ENCODE data around the gene CBX5.
A peak's percentile ranks its signal among the peaks of the same experiment; 100 is the strongest.

The CBX5 gene

GRCh38 chr12:54294953-54295566, 15.1 kb upstream of the CBX5 start:
- Histone ChIP-seq H3K4me1 (ENCODE audit: low read length) (no peaks in the 10 kb centered on the region), H3K27ac (ENCODE audit: low read length) (no peak overlapping the region), H3K79me2 (ENCODE audit: low read length) (no peaks in the 10 kb centered on the region), H4K20me1 (ENCODE audit: insufficient read depth, low read length) (no peaks in the 10 kb centered on the region), H3K9me3 (ENCODE audit: insufficient read depth, low read length) (no peaks in the 10 kb centered on the region), H2AFZ (ENCODE audit: low read depth, low read length) (no peak overlapping the region), H3K9ac (ENCODE audit: low read length) (no peak overlapping the region), H3K36me3 (replicated peaks; ENCODE audit: low read depth, low read length) (no peaks in the 10 kb centered on the region), H3K27me3 (ENCODE audit: low read depth, low read length) (peaks cover 22% of the 10 kb centered on the region), H3K4me2 (ENCODE audit: low read length) (no peak overlapping the region), H3K4me3 (ENCODE audit: low read length) (no peak overlapping the region)
- TF ChIP-seq CTCF (IDR thresholded peaks at IDR 0.05; ENCODE audit: low read depth, low read length) = no peak

DNA sequence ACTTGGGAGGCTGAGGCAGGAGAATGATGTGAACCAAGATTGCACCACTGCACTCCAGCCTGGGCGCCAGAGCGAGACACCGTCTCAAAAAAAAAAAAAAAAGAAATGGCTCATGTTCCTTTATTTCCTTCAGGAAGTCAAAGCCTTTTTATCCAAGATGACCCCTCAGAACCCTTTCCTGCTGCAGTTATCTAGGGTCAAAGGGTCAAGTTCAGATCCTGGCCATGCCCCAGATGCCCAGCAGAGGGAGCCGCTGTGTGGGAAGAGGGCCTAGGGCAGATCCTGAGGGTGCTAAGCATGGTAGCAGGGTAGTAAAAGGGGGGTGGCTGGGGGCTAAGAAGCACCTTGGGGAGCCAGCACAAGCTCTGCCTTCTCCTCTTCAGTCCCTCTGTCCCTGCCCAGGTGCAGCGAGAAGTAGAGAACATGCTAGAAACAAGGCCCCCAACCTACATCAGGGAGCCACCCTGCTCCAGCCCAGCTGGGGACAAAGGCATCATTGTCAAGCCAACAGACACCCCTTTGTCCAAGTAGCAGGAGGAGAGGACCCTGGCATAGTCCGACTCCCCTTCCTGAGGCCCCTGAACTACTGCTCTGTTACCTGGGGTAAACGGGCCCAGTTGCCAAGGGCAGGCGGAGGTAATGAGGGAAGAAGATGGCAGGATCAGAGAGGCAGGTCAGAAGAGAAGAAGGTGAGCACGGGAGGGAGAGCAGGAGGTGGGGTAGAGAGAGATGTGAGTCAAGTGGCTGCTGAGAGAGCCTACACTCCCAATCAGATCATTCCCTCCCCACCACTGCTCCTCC, 14.4 kb upstream of the CBX5 start:
- TF ChIP-seq CTCF (IDR thresholded peaks at IDR 0.05; ENCODE audit: low read depth, low read length) (peak; percentile 79), EZH2phosphoT487 (IDR thresholded peaks at IDR 0.05; ENCODE audit: low read depth) (no peak)
- no peak overlapping the region for H3K27ac ChIP-seq (ENCODE audit: low read length)
- H3K27me3 ChIP-seq (ENCODE audit: low read depth, low read length) = peaks cover 15% of the 10 kb centered on the region
- H4K20me1 ChIP-seq (ENCODE audit: insufficient read depth, low read length) = no peaks in the 10 kb centered on the region
- H3K9me3 ChIP-seq (ENCODE audit: insufficient read depth, low read length) = no peaks in the 10 kb centered on the region
- H3K4me1 ChIP-seq (ENCODE audit: low read length) = no peaks in the 10 kb centered on the region
- no peak overlapping the region for H3K9ac ChIP-seq (ENCODE audit: low read length)
- H3K36me3 ChIP-seq (replicated peaks; ENCODE audit: low read depth, low read length) = no peaks in the 10 kb centered on the region
- no peak overlapping the region for H3K4me2 ChIP-seq (ENCODE audit: low read length)
- no peaks in the 10 kb centered on the region for H3K79me2 ChIP-seq (ENCODE audit: low read length)
- H2AFZ ChIP-seq (ENCODE audit: low read depth, low read length) = no peak overlapping the region
- H3K4me3 ChIP-seq (ENCODE audit: low read length) = no peak overlapping the region

- H3K4me1 ChIP-seq (ENCODE audit: low read length) = no peaks in the 10 kb centered on the region
- H4K20me1 ChIP-seq (ENCODE audit: insufficient read depth, low read length) = no peaks in the 10 kb centered on the region; the same call in 1 of the 2 replicates
- peaks cover 3% of the 10 kb centered on the region; the same call in 1 of the 2 replicates for H3K27me3 ChIP-seq (ENCODE audit: low read depth, low read length)
- H3K27ac ChIP-seq (ENCODE audit: low read length) = no peak overlapping the region
- TF ChIP-seq CTCF (IDR thresholded peaks at IDR 0.05; ENCODE audit: low read depth, low read length) = no peak
- no peak for TF ChIP-seq EZH2phosphoT487 (IDR thresholded peaks at IDR 0.05; ENCODE audit: low read depth)
- H3K4me2 ChIP-seq (ENCODE audit: low read length) = no peak overlapping the region
- H3K36me3 ChIP-seq (replicated peaks; ENCODE audit: low read depth, low read length) = peaks cover 1% of the 10 kb centered on the region
- H3K9ac ChIP-seq (ENCODE audit: low read length) = no peak overlapping the region
- H3K79me2 ChIP-seq (ENCODE audit: low read length) = no peaks in the 10 kb centered on the region
- no peak overlapping the region for H3K4me3 ChIP-seq (ENCODE audit: low read length)
- no peak overlapping the region for H2AFZ ChIP-seq (ENCODE audit: low read depth, low read length)
- H3K9me3 ChIP-seq (ENCODE audit: insufficient read depth, low read length) = no peaks in the 10 kb centered on the region
Measured at GRCh38 chr12:54292931-54293241, 13.0 kb upstream of the CBX5 start.

DNA sequence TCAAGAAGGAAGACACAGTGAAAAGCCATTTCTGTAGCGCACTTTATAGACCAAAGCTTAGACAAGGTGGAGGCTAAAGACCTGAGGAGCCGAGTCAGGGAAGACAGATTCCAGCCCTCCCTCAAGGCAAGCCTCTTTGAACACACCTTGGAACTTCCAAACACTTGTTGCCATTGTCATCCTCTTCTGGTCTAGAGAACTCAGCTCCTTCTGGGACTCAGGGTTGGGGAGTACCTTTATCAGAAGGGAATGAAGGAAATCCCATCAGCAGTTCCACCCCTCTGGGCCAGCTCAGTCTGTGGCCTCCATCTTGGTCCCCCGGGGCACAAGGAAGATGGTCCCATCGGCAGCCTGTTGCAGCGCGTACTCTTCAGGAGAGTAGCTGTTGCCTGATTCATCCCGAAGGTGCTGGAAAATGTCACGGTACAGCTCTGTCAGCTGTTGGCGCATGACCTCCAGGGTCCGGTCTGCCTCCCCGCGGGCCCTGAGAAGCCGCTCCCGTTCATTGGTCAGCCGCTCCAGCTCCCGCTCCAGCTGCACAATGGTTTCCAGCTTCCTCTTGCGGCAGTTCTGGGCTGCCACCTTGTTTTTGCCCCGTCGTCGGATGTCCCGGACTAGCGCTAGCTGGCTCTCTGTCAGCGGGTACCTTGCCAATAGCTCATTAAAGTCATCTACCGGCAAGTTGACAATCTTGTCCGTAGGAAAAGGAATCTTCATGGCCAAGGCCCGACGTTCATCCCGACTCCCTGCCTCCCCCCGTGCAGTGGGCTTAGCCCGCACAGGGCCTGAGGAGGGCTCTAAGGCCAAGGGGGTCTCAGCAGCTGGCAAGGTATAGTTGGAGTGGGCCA, 12.4 kb upstream of the CBX5 start:
- Histone ChIP-seq H3K27ac (ENCODE audit: low read length) (no peak overlapping the region), H3K27me3 (ENCODE audit: low read depth, low read length) (no peaks in the 10 kb centered on the region; the same call in 1 of the 2 replicates), H3K4me1 (ENCODE audit: low read length) (no peaks in the 10 kb centered on the region), H2AFZ (ENCODE audit: low read depth, low read length) (no peak overlapping the region), H4K20me1 (ENCODE audit: insufficient read depth, low read length) (peaks cover 5% of the 10 kb centered on the region), H3K9me3 (ENCODE audit: insufficient read depth, low read length) (no peaks in the 10 kb centered on the region), H3K36me3 (replicated peaks; ENCODE audit: low read depth, low read length) (peaks cover 7% of the 10 kb centered on the region), H3K9ac (ENCODE audit: low read length) (no peak overlapping the region), H3K4me2 (ENCODE audit: low read length) (no peak overlapping the region), H3K4me3 (ENCODE audit: low read length) (no peak overlapping the region), H3K79me2 (ENCODE audit: low read length) (no peaks in the 10 kb centered on the region)
- TF ChIP-seq CTCF (IDR thresholded peaks at IDR 0.05; ENCODE audit: low read depth, low read length) (no peak), EZH2phosphoT487 (IDR thresholded peaks at IDR 0.05; ENCODE audit: low read depth) (no peak)
